AG08396 (cell line): ENCODE data around the gene RAET1L.
"Not testable (repeated sequence)": the region's sequence is repeated elsewhere in the genome, so short reads cannot be mapped to it uniquely, and the experiment has no call there.

ENCODE experiments used
- DNase-seq: peaks from one replicate; pipeline ENCODE4 v3.0.0; 2012; ENCODE audit warnings: low spot score, mixed read lengths

Gene RAET1L

DNA sequence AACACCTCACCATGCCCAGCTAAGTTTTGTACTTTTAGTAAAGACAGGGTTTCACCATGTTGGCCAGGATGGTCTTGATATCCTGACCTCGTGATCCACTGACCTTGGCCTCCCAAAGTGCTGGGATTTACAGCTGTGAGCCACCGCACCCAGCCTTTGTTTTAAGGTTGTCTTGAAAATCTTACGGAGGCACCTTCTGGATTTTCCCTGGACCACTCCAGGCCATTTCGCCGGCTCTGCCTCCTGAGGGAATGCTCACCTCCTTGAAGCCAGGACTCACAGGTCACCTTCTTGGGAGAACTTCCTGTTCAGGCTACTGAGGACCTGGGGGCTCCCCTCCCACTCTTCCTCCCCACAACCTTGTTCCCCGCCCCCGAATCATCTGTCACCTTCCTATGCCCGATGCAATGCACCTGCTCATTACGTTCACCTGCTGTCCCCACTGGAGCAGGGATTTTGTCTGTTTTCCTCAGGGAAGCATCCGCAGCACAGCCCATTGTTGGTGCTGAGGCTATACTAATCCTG lies 19.4 kb upstream of the RAET1L start:
- DNase-seq: no peak

DNA sequence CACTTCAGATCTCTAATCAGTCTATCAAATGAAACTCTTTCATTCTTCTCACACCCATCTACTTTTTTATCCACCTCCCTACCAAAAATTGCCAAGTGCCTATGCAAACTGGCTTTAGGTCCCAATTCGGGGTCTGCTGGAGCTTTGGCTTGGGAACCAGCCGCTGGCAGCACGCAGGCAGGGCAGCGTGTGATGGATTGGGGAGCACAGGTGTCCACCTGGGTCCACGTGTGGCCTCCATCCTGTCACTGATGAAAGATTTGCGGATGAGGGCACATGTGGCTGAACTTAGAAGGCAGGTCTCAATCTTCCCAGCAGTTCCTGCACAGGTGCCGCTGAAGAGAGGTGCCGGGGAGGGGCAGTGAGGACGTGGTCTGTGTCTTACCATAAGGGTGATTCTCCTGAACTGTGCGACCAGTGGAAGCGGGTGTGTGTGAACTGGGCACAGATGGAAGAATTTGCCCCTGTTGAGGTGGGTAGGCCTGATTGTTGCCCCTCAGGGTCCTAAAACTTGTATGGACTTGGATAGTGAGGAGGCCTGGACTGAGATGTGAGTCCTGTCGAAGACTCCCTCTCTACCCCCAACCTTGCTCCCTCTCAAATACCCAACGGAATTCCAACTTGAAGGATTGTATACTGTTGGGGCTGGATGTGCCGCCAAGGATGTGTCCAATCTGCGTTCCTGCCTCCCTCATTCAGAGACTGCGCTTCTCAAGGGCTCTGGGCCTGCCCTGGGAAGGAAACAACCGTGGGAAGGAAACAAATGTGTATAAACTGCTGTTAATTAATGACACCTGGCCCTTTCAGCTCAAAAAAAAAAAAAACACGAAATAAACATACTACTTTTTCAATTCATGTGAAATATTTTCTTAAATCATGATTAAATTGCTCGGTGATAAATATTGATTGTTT lies 18.4 kb upstream of the RAET1L start:
- no peak for DNase-seq

DNA sequence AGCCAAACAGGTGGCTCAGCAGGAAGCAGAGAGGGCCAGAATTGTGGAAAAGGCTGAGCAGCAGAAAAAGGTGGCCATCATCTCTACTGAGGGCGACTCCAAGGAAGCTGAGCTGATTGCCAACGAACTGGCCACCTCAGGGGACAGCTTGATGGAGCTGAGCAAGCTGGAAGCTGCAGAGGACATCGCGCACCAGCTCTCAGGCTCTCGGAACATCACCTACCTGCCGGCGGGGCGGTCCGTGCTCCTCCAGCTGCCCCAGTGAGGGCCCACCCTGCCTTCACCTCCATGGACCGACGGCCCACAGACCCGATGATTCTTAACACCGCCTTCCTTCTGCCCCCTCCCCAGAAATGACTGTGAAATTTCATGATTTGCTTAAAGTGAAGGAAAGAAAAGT lies 17.8 kb upstream of the RAET1L start:
- DNase-seq: no peak

DNA sequence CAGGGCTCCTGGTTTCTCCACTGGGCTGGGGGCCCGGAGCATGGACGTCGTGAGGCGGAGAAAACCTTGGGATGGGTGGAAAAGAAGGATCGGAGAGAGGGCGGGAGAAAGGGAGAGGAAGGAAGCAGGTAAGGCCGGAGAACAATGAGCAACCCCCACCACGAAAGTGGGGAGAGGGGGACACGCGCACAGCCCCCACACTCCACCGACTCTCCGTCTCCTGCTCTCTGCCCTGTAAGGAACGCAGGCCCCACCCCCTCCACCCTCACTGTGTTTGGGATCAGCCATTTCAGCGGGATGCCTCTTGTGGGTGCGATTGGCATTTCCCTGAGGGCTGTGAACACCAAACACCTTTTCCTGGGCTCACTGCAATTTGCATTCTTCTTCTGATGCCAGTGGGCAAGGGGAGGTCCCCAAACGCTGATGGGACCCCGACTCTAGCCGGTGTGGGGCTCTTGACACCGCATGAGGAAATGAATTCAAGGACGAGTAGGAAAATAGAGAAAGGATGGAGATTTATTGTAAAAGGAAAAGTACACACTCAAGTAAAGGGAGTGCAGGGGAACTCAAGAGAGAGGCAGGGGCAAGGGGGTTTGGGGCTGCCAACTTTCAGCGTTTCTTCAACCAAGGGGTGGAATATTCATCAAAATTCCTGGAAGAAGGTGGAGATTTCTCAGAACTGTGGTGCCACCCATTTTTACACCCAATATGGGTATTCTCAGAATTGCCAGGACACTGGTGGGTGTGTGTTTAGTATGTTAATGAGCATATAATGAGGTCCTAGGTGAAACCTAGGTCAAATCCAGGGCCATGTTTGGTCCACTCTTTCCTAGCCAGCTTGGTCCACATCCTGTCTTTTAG lies 13.1 kb upstream of the RAET1L start:
- DNase-seq: no peak

DNA sequence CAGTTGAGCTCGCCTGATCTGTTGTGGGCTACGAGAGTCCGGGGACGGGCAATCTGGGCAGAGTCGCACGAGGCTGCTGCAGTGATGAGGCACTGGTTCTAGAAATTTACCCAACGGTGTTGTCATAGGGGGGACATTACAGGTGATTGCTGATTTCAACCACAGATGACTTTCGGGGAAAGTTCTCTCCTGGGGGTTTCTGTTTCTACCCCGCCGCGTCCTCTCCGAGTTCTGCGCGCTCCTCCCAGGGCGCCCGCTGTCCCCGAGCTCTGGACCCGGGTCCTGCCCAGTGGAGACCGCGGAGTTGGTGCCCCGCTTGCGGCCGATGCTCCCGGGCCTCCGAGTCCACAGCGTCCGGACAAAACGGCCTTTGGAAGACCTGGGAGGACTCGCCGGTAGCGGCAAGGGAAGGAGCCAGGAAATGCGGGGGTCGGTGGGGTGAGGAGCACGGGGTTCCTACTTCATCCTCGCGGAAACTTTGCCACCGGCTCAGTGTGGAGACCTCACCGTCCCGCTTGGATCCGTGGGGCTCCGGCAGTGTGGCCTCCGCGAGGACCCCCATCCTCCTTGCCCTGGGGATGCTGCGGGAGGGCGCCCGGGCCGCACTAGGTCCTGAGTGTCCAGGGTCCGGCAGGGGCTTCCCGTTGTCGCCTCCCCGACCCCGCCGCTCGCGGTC lies 12.3 kb upstream of the RAET1L start:
- no peak for DNase-seq

DNA sequence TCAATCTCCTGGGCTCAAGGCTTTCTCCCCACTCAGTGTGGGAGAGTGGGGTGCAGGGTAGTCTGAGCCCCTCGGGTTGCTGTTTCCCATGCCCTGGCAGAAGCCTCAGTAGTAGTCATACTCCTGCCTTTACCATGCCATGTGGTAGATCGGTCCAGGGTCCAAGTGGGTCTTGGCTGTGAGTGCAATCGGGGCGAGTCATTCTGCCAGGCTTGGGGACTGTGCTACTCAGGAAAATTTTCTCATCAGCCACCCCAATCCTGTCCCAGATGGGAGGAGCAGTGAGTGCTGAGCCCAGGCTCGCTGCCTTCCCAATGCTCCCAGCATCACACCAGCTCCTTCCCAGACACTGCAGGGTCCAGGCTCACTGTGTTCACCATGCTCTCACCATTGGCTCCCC lies 10.7 kb upstream of the RAET1L start:
- DNase-seq: no peak

DNA sequence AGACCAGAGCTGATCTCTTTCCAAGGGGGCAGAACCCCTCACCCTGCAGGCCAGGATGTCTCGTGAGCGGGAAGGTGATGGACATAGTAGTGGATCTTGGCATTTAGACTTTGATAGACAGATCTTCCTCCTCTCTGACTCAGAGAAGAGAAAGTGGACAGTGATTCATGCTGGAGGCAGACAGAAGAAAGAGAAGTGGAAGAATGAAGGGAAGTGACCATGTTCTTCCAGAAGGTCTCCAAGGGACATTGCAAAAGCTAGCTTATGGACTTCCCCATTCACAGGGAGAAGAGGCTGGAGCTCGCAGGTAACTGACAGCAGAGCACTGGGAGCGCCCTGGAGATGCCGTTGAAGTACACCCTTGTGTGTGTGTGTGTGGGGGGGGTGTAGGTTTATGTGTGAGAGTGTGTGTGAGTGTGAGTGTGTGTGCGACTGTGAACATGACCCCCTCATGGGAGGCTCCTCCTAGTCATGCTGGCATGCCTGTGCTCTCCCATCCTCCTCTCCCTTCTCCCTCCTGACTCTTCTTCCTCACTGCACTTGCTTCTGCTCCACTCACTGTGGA lies 8.0 kb upstream of the RAET1L start:
- no peak for DNase-seq

DNA sequence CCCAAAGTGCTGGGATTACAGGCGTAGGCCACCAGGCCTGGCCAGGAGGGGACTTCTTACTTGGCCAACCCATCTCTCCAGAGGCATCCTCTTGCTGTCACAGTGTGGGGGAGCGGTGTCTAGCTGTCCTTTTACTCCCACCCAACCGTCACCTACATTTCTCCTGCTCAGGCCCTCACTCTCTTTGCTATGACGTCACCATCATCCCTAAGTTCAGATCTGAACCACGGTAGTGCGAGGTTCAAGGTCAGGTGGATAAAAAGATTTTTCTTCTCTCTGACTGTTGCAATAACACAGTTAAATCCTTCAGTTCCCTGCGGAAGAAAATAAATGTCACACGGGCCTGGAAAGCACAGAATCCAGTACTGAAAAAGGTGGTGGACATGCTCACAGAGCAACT lies 7.3 kb upstream of the RAET1L start:
- DNase-seq: no peak

DNA sequence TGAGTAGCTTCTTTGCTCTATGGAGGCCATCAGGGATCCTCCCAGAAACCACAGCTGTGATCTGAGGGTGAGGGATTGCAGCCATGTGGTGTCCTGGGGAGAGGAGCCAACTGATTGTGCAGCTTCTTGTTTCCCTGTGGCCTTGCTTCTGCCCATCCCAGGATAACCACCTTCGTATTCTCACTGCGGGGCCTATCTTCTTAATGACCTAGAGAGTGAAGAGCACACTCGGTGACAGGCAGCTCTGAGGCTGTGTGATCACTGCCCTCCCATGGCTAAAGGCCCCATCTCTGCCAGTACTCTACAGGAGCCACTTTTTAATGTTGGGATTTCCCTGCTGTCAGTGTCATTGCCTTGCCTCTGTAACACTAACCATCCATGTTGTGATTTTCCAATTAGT lies 5.3 kb upstream of the RAET1L start:
- DNase-seq: no peak

DNA sequence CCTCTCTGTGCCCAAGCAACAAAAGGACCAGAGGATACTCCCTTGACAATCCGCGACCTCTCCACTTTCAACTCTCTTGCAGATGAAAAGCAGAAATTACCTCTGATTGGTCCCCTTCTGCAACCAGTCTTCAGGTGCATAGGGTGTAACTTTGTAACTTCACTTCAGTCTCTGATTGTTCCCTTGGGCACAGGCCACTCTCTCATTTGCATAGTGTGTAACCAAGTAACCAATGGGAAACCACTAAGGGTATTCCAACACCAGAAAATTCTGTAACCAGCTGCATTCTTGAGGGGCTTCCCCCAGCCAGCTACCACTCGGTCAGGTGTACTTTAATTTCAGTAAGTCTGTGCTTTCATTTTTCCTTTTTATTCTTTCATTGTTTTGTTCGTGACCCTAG lies 4.4 kb upstream of the RAET1L start:
- no peak for DNase-seq

DNA sequence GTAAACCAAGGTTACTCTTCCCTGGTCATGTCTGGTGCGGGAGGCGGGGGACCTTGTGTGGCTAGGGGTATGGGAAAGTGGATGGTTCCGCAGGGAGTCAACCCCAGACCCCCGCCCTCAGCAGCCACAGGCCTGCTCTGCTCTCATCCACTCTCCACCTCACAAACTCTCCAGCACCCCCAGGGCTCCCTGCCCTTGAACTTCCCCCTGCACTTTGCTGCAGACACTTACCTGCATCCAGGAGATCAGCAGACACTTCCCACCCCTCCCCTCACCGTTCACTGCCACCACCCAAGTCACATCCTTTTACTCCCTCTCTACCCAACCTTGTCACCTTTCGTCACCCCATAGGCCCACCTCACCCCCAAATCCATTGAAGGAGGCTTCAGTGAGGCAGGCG lies 3.9 kb upstream of the RAET1L start:
- DNase-seq: no peak

DNA sequence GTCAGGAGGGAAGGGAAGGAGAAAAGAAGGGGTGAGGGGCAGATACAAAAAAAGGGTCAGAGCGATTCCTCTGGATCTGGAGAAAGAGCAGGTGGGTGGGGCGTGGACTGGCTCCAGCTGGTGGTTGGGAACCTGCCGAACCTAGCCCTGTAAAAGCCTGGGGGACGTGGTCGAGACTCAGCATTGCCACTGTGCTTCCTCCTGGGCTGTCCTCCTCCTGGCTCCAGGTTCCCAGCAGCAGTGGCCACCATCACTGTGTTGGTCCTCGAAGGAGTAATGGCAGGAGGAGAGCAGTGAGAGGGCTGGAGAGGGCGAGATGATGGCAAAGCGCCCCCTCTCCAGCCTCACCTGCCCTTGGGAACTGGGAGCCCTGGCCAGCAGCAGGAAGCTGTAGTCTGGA lies 3.5 kb upstream of the RAET1L start:
- no peak for DNase-seq

DNA sequence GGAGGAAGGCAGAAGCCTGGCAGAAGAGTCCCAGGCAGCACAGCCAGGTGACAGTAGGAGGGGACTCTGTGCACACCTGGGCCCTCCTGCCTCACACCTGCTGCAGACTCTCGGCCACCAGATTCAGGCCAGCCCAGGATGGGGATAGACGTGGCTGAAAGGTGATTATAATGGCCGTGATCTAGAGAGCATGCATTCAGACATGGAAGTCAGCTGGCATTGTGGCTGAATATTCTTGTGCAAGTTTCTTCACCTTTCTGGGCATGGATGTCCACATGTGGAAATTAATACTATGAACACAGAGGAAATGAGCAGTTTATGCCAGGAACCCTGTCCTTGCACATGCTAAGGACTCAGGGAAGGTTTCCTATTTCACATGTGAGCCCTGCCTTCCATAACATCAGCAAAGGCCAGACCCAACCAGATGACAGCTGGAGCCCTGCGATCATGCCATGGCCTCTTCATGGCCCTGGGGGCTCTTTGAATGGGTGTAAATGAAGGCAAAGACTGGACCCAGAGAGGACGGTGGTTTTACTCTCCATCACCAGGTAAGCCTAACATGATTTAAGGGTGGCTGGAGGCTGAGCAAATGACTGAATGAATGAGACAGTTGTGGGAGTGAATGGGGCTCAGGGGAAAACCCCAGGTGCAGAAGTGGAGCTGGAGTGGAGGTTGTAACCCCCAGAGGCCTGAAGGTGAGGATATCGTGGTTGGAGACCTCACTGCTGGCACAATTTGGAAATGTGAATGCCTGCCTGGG lies 2.7 kb upstream of the RAET1L start:
- DNase-seq: no peak

DNA sequence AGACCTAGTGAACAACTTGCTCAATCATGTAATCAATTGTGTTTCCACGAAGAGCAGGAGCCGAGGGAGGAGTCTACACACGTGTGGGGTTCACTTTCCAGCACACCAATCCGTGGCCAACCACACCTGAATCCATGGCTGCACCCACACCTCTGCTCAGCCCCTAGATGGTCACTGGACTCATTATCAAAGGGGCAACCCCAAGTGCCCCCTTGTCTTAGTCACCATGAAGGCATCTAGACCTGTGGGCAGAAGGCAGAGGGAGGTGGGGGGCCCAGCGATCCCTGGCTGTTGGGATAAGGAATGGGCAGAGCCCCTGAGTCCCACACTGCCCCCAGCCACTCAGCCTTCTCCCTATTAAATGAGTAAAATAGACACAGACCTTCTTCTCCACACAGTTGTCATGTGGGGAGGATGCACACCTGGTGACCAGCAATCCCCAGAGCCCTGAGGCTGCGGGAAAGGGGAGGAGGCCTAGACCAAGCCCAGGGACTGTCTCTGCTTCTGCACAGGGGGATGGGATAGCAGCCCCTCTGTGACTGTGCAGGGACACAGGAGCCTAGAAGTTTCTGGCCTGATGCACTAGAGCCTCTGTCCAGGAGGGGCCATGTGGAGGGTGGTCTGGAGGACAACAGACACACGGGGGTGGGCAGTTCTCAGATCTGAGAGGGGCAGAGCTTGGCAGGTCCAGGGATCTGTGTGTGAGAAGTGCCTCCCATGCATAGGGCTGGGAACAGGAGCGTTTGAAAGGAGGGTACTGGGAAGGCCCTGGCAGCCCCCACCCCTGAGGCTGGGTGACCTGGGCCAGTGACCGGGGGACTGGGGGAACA lies 1.9 kb upstream of the RAET1L start:
- DNase-seq: no peak

DNA sequence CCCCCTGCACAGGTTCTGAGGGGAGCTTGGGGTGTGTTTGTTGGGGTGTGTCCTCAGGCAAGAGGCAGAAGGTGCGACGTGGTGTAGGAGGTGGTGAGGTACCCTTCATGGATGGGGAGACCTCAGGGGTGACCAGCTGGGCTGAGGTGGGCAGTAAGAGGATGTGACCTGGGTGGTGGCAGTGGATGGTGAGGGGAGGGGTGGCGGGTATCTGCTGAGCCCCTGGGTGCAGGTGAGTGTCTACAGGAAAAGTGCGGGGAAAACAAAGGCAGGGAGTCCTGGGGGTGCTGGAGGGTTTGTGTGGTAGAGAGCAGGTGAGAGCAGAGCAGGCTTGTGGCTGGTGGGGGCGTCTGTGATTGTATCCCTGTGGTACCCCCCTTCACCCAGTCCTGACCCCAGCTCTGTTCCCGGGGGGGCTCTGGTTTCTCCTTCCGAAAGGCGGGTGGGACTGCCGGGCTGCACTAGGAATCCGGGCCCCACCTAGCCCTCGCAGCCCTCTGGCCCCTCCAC lies 631 bp downstream of the RAET1L start:
- no peak for DNase-seq

DNA sequence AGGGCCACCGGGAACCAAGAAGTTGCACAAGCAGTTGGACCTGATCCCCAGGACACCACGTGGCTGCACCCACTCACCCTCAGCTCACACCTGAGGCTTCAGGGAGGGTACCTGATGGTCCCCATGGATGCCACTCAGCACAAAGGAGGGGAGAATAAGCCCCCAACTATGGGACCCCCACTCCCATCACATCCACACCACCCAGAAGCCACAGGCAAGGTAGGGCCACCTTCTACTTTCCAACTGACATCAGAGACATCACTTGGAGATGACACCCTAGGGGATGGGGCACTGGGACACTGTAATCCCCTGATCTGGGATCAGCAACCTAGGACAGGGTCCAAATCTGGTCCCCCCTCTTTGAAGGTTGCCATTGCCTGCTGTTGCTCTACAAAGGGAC lies 1.3 kb downstream of the RAET1L start:
- DNase-seq: not testable (repeated sequence)

DNA sequence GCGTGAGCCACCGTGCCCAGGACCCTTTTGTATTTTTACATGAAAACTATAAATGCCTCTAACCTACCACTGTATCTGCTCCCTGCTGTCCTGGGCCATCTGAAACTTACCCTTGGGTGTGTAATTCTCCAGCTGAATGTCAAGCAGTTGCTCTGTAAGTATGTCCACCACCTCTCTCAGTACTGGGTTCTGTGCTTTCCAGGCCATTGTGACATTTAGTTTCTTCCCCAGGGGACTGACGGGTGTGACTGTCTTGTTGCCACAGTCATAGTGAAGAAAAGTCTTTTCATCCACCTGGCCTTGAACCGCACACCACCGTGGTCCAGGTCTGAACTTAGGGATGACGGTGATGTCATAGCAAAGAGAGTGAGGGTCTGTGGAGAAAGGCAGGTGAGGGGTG lies 3.5 kb downstream of the RAET1L start:
- DNase-seq: not testable (repeated sequence)

DNA sequence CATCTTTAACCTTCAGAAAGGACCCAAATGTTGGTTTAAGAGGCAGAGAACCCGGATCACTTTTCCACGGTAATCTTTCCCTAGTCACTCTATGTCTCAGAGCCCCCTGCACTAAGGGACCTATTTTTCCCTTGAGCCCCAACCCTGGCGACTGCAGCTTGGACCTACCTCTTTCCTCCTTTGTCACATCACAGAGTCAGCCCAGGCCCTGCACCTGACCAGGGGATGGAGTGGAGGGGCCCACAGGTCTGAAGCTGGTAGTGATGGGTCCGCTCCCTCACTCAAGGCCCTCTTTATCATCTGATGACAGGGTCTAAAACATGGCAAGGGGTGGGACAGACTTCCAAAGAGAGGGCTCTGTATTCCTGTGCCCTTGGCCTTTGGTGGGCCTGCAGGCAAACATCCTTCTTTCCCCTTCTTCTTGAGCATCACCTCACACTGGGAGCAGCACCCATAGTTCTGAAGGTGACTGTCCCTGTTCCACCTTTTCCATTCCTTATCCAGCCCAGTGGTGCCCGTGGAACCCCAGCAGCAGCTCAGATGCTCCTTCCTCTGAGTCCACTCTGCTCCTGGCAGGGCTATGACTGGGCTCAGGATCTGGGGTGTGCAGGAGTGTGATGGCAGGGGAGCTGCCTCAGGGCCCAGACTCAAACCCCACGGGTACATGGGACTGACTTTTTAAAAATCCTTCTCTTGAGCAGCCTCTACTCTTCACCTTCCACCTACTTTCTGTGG lies 6.3 kb downstream of the RAET1L start:
- DNase-seq: no peak

DNA sequence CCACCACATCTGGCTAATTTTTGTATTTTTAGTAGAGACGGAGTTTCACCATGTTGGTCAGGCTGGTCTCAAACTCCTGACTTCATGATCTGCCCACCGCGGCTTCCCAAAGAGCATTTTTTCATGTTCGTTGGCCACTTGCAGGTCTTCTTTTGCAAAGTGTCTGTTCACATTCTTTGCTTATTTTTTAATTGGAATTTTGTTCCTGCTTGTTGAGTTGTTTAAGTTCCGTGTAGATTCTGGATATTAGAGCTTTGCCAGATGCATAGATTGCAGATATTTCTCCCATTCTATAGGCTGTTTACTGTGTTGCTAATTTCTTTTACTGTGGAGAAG lies 8.2 kb downstream of the RAET1L start:
- DNase-seq: not testable (repeated sequence)
